ENCODE data around the gene OMD. TPM values are rescaled to one million over a fixed set of nuclear protein-coding genes. Genes with fewer than 3 reads are reported as not detected.

Gene OMD
- polyA plus RNA-seq, 1 of the 3 experiments (the other 2 are of a cell fraction), result not detected

GRCh38 chr9:92384375-92384774 is 39.9 kb downstream of the OMD start:
- H3K27me3 ChIP-seq (ENCODE audit: insufficient read depth), result no peaks in the 10 kb centered on the region
- peak overlapping the region; percentile 60 to 80 for H3K27ac ChIP-seq (ENCODE audit: low read depth in 2 of 2, low read length in 1 of 2)
- CTCF ChIA-PET, result no interaction called here
- DNase-seq, result no peak
- POLR2A ChIA-PET, result no interaction called here
- 41% methylated on average over 1 of the region's 1 CpG for WGBS (ENCODE audit: low lambda C conversion rate)
- no peak overlapping the region for H3K4me3 ChIP-seq (ENCODE audit: low read depth in 2 of 2, low read length in 1 of 2)
- no peak overlapping the region for H2AFZ ChIP-seq (ENCODE audit: low read depth)
- TF ChIP-seq EP300 (IDR thresholded peaks at IDR 0.05; ENCODE audit: borderline replicate concordance in 1 of 2, low read depth in 1 of 2, low read length in 1 of 2) (peak in 1 of 2 experiments; percentile 26; a peak in 1 of 4 replicates), FOSL2 (IDR thresholded peaks at IDR 0.05; ENCODE audit: borderline replicate concordance, low read depth) (peak; percentile 72), PBX3 (IDR thresholded peaks at IDR 0.05) (peak; percentile 81), JUND (IDR thresholded peaks at IDR 0.05) (peak; percentile 65), FOXM1 (IDR thresholded peaks at IDR 0.05; ENCODE audit: low read depth) (no peak), TCF12 (IDR thresholded peaks at IDR 0.05) (peak; percentile 38; the same call in 1 of the 2 replicates), NFIC (IDR thresholded peaks at IDR 0.05; ENCODE audit: borderline replicate concordance) (peak; percentile 19; the same call in 1 of the 2 replicates), RAD21 (IDR thresholded peaks at IDR 0.05; ENCODE audit: low read length) (no peak), SMC3 (IDR thresholded peaks at IDR 0.05; ENCODE audit: low read depth, low read length) (no peak), TAF1 (IDR thresholded peaks at IDR 0.05; ENCODE audit: borderline replicate concordance, low read depth, low read length) (no peak), ELF1 (IDR thresholded peaks at IDR 0.05) (no peak)
- H3K9me2 ChIP-seq, result no peaks in the 10 kb centered on the region
- no peaks in the 10 kb centered on the region for H3K9me3 ChIP-seq
- peak overlapping the region; percentile 43; the same call in 1 of the 2 replicates for H3K4me2 ChIP-seq
- no peaks in the 10 kb centered on the region for H3K36me3 ChIP-seq (replicated peaks in 1 of 2; ENCODE audit: control insufficient read depth in 1 of 2, insufficient read depth in 2 of 2, low read length in 1 of 2)
- no peaks in the 10 kb centered on the region for H3K79me2 ChIP-seq (ENCODE audit: insufficient read depth)
- no peaks in the 10 kb centered on the region for H4K20me1 ChIP-seq (ENCODE audit: insufficient read depth)
- no peak overlapping the region for H3K9ac ChIP-seq
- peaks cover 4 to 23% of the 10 kb centered on the region in 2 experiments; a peak in 3 of 4 replicates for H3K4me1 ChIP-seq (ENCODE audit: control insufficient read depth in 1 of 2, insufficient read depth in 2 of 2, low read depth in 1 of 2, low read length in 1 of 2)
- H3F3A ChIP-seq (replicated peaks; ENCODE audit: insufficient read depth), result peaks cover 23% of the 10 kb centered on the region

- no peak overlapping the region for H3K9ac ChIP-seq
- ChIA-PET CTCF (interaction anchor here (0.7 kb wide), 1 partner anchor 17 kb away, joined by 3 read pairs; no protein-coding TSS in a partner anchor), POLR2A (no interaction called here)
- no peaks in the 10 kb centered on the region for H3K9me3 ChIP-seq
- peaks cover 29% of the 10 kb centered on the region for H3F3A ChIP-seq (replicated peaks; ENCODE audit: insufficient read depth)
- TF ChIP-seq IRF3 (IDR thresholded peaks at IDR 0.05; ENCODE audit: low read depth, low read length) (no peak), PBX3 (IDR thresholded peaks at IDR 0.05) (no peak), SIN3A (IDR thresholded peaks at IDR 0.05; ENCODE audit: borderline replicate concordance, low read depth, low read length) (no peak), ZBTB33 (IDR thresholded peaks at IDR 0.05; ENCODE audit: borderline replicate concordance, low read depth) (no peak)
- no peak overlapping the region for H3K4me2 ChIP-seq
- H3K79me2 ChIP-seq (ENCODE audit: insufficient read depth), result no peaks in the 10 kb centered on the region
- 93% methylated on average over 2 of the region's 2 CpGs for WGBS (ENCODE audit: low lambda C conversion rate)
- no peaks in the 10 kb centered on the region for H4K20me1 ChIP-seq (ENCODE audit: insufficient read depth)
- H2AFZ ChIP-seq (ENCODE audit: low read depth), result no peak overlapping the region
- no peak overlapping the region for H3K4me3 ChIP-seq (ENCODE audit: low read depth in 2 of 2, low read length in 1 of 2)
- peaks cover 6 to 31% of the 10 kb centered on the region in 2 experiments; a peak in 3 of 4 replicates for H3K4me1 ChIP-seq (ENCODE audit: control insufficient read depth in 1 of 2, insufficient read depth in 2 of 2, low read depth in 1 of 2, low read length in 1 of 2)
- H3K27ac ChIP-seq (ENCODE audit: low read depth in 2 of 2, low read length in 1 of 2), result no peak overlapping the region
- H3K36me3 ChIP-seq (replicated peaks in 1 of 2; ENCODE audit: control insufficient read depth in 1 of 2, insufficient read depth in 2 of 2, low read length in 1 of 2), result no peaks in the 10 kb centered on the region
- H3K9me2 ChIP-seq, result no peaks in the 10 kb centered on the region
- no peak for DNase-seq
- no peaks in the 10 kb centered on the region for H3K27me3 ChIP-seq (ENCODE audit: insufficient read depth)
Measured at GRCh38 chr9:92381775-92382174, 42.5 kb downstream of the OMD start.

All from SK-N-SH (cell line).